Measurements from ENCODE around the gene RNF146. TPM values are rescaled to one million over a fixed set of nuclear protein-coding genes. Genes with fewer than 3 reads are reported as not detected.

Gene RNF146
- total RNA-seq, 1 experiment from 2014 or later, result 28.2 TPM

Other genes starting within 250 kb of the RNF146 start
- not detected in 2 replicates for gene RSPO3, start 148.2 kb upstream of the RNF146 start, total RNA-seq (2014; rRNA removed; shearing (Covaris generic))
- 102 and 112 TPM in 2 replicates for gene ECHDC1, start 76.7 kb downstream of the RNF146 start, total RNA-seq (2014; rRNA removed; shearing (Covaris generic))
- gene KIAA0408, start 192.5 kb downstream of the RNF146 start, total RNA-seq (2014; rRNA removed; shearing (Covaris generic)), result 0.09 and 0.60 TPM in 2 replicates

All from A172 (cell line).